ENCODE data around the gene CSRNP3.

Gene CSRNP3

GRCh38 chr2:165621086-165621560, 151.6 kb downstream of the CSRNP3 start:
- TF ChIP-seq, protein P1, sequence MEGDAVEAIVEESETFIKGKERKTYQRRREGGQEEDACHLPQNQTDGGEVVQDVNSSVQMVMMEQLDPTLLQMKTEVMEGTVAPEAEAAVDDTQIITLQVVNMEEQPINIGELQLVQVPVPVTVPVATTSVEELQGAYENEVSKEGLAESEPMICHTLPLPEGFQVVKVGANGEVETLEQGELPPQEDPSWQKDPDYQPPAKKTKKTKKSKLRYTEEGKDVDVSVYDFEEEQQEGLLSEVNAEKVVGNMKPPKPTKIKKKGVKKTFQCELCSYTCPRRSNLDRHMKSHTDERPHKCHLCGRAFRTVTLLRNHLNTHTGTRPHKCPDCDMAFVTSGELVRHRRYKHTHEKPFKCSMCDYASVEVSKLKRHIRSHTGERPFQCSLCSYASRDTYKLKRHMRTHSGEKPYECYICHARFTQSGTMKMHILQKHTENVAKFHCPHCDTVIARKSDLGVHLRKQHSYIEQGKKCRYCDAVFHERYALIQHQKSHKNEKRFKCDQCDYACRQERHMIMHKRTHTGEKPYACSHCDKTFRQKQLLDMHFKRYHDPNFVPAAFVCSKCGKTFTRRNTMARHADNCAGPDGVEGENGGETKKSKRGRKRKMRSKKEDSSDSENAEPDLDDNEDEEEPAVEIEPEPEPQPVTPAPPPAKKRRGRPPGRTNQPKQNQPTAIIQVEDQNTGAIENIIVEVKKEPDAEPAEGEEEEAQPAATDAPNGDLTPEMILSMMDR (IDR thresholded peaks at IDR 0.05; ENCODE audit: control insufficient read depth, insufficient read depth, low read depth, low read length, missing control alignments), result no peak
- no peak overlapping the region for H3K4me3 ChIP-seq (ENCODE audit: control insufficient read depth, low read depth, low read length)
- DNase-seq (ENCODE audit: low read depth), result no peak

DNA sequence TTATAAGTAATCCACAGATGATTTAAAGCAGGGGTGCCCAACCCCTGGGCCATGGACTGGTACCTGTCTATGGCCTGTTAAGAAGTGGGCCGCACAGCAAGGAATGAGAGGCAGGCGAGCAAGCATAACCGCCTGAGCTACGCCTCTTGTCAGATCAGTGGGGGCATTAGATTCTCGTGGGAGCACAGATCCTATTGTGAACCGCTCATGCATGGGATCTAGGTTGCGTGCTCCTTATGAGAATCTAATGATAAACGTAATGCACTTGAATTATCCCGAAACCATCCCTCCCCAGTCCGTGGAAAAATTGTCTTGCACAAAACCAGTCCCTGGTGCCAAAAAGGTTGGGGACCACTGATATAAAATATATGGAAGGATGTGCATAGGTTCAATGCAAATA, 153.7 kb downstream of the CSRNP3 start:
- no peak for DNase-seq (ENCODE audit: low read depth)
- no peak overlapping the region for H3K4me3 ChIP-seq (ENCODE audit: control insufficient read depth, low read depth, low read length)
- TF ChIP-seq, protein P1 (IDR thresholded peaks at IDR 0.05; ENCODE audit: control insufficient read depth, insufficient read depth, low read depth, low read length, missing control alignments), result no peak

DNA sequence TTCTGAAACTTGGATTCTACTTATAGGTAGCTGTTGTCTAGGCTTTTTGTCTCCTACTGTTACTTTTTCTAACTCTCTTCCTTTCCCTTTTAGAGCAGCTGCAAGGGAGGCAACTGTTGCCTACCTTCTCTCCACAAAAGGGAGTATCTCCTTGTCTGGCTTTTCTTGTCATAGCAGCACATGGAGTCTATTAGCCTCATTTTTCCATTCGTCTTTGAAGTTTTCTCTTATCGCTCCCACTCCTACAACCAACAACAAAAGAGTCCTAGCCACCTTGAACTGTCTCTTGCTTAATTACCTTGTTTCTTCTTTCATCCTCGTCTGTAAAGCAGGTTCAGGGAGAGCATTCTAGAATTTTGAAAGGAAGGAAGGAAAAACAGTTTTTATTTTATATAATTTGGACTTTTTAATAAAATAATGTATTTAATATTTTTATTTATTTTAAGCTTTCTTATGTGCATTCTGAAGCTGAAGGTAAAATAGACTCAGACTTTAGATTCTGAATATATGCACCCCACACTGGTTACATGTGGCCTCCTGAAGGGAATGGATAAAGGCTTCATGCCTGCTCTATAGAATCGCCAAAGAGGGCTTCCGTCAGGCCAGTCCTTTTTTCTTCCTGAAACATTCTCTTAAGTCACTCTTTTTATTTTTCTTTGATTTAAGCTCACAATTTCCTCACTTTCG, 154.4 kb downstream of the CSRNP3 start:
- TF ChIP-seq, protein P1 (IDR thresholded peaks at IDR 0.05; ENCODE audit: control insufficient read depth, insufficient read depth, low read depth, low read length, missing control alignments), result no peak
- H3K4me3 ChIP-seq (ENCODE audit: control insufficient read depth, low read depth, low read length), result no peak overlapping the region
- DNase-seq (ENCODE audit: low read depth), result no peak

- TF ChIP-seq, protein P1 (IDR thresholded peaks at IDR 0.05; ENCODE audit: control insufficient read depth, insufficient read depth, low read depth, low read length, missing control alignments), result no peak
- no peak overlapping the region for H3K4me3 ChIP-seq (ENCODE audit: control insufficient read depth, low read depth, low read length)
- no peak for DNase-seq (ENCODE audit: low read depth)
These were observed 154.9 kb downstream of the CSRNP3 start for GRCh38 chr2:165624470-165624800.

DNA sequence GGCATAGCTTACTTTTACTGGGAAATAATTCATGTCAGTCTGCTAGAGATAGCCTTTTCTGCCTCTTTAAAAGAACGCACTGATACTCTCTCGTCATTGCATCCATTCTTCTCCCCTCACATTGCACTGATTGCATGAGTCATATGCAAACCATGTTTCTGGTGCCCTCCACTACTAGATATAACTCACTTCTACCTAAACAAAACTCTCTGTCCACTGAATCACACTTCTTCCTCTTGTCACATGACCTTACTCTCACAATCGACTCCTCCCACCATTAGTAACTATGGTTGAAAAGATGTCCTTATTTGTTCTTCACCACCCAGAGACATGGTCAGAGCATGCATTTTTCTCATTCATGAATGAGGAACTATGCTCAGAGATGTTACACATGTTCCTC, 158.0 kb downstream of the CSRNP3 start:
- H3K4me3 ChIP-seq (ENCODE audit: control insufficient read depth, low read depth, low read length), result no peak overlapping the region
- DNase-seq (ENCODE audit: low read depth), result no peak
- TF ChIP-seq, protein P1 (IDR thresholded peaks at IDR 0.05; ENCODE audit: control insufficient read depth, insufficient read depth, low read depth, low read length, missing control alignments), result no peak

DNA sequence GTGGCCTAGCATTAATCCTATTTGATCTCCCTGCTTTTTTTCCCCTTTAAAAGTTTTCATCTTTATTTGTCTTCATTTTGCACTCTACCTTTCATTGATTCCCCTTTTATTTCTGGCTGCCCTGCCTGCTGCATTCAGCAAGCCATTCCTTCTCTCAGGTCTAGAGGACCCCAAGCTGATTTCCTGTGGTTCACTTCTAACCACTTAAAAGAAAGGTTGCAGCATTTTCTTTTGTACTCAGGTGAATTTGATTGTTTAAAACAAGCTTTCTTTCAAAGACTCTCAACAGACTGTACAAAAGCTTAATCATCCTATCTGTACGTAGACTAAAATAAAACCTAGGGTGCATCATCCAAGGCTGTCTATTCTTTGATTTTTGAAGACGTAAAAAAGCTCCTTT, 160.3 kb downstream of the CSRNP3 start:
- no peak overlapping the region for H3K4me3 ChIP-seq (ENCODE audit: control insufficient read depth, low read depth, low read length)
- TF ChIP-seq, protein P1 (IDR thresholded peaks at IDR 0.05; ENCODE audit: control insufficient read depth, insufficient read depth, low read depth, low read length, missing control alignments), result no peak
- DNase-seq (ENCODE audit: low read depth), result no peak
